ENCODE data around the gene USF3.

- TF ChIP-seq MXI1 (conservative IDR thresholded peaks at IDR 0.05; ENCODE audit: poor library complexity, severe bottlenecking) = no peak
- TF ChIP-seq CTCF (IDR thresholded peaks at IDR 0.05; ENCODE audit: poor library complexity, severe bottlenecking) = peak; percentile 75
- TF ChIP-seq TAF1 (IDR thresholded peaks at IDR 0.05; ENCODE audit: low read depth) = no peak
- no peak for TF ChIP-seq EZH2 (IDR thresholded peaks at IDR 0.05; ENCODE audit: borderline replicate concordance, insufficient read depth, low read length, poor library complexity, severe bottlenecking)
- peak; percentile 79 for TF ChIP-seq RAD21 (conservative IDR thresholded peaks at IDR 0.05)
- TF ChIP-seq EP300 (conservative IDR thresholded peaks at IDR 0.05; ENCODE audit: poor library complexity, severe bottlenecking) = no peak
These were observed 69.7 kb downstream of the USF3 start for GRCh38 chr3:113626503-113627371.

Data from neural cell (in vitro differentiated cells).